BLaER1 (cell line): Measurements from ENCODE around the gene PRKG1.
"Not testable (repeated sequence)": the region's sequence is repeated elsewhere in the genome, so short reads cannot be mapped to it uniquely, and the experiment has no call there.

Experiments used
- H3K27ac ChIP-seq: shearing (Covaris generic); formaldehyde crosslinking; 2 replicates; pipeline ENCODE4 v1.8.1; 2022
- H3K27me3 ChIP-seq: shearing (Covaris generic); formaldehyde crosslinking; 2 replicates; pipeline ENCODE4 v1.8.1; 2022
- H3K36me3 ChIP-seq: shearing (Covaris generic); formaldehyde crosslinking; 2 replicates; pipeline ENCODE4 v1.8.1; 2022
- H3K4me1 ChIP-seq: shearing (Covaris generic); formaldehyde crosslinking; 2 replicates; pipeline ENCODE4 v1.8.1; 2022
- H3K4me2 ChIP-seq: shearing (Covaris generic); formaldehyde crosslinking; 2 replicates; pipeline ENCODE4 v1.8.1; 2022
- H3K4me3 ChIP-seq: shearing (Covaris generic); formaldehyde crosslinking; 2 replicates; pipeline ENCODE4 v1.8.1; 2022
- H3K9ac ChIP-seq: shearing (Covaris generic); formaldehyde crosslinking; 2 replicates; pipeline ENCODE4 v1.8.1; 2022
- H3K9me3 ChIP-seq: shearing (Covaris generic); formaldehyde crosslinking; 2 replicates; pipeline ENCODE4 v1.8.1; 2022
- H4K20me1 ChIP-seq: shearing (Covaris generic); formaldehyde crosslinking; 2 replicates; pipeline ENCODE4 v1.8.1; 2022
- Cebpa-rat ChIP-seq: shearing (Covaris generic); IDR thresholded peaks from 2 replicates; pipeline ENCODE4 v1.8.1; 2022

PRKG1 gene

DNA sequence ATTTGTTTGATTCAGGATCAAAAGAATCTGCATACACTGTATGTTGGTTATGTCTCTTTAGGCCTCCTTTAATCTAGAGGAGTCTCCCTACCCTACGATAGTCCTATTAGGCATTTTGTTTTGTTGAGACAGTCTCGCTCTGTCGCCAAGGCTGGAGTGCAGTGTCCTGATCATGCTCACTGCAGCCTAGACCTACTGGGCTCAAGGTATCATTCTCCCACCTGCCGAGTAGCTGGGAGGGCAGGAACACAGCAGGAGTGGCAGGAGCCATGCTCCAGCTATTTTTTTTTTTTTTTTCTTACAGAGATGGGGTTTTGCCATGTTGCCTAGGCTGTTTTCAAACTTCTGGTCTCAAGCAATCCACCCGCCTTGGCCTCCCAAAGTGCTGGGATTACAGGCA is 1116.8 kb downstream of the PRKG1 start:
- H3K36me3 ChIP-seq: no peaks in the 10 kb centered on the region
- no peak for TF ChIP-seq Cebpa-rat

DNA sequence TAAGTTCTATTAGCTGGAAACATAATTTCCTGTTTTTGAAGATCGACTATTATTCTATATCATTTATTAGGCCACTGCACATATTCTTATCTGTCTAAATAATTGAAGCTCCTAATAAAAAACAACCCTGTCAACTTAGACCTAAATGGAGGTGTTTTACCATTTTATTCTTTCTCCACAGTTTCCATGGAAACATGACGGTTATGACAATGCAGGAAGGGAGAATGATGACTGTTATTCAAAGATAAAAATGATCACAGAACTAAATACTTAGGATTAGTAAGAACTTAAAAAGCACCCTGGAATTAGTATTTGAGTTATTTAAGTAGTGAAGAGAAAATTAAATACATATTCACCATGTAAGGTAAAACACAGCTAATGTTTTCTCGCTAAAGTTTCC is 1119.9 kb downstream of the PRKG1 start:
- Histone ChIP-seq H3K36me3 (no peaks in the 10 kb centered on the region), H4K20me1 (no peaks in the 10 kb centered on the region), H3K27ac (no peak overlapping the region), H3K9me3 (no peaks in the 10 kb centered on the region), H3K9ac (no peak overlapping the region), H3K4me1 (no peaks in the 10 kb centered on the region), H3K4me3 (no peak overlapping the region), H3K4me2 (no peak overlapping the region), H3K27me3 (no peaks in the 10 kb centered on the region)
- no peak for TF ChIP-seq Cebpa-rat

More for the DNA sequence above, 1116.8 kb downstream of the PRKG1 start:
- no peak overlapping the region for H3K9ac ChIP-seq
- no peaks in the 10 kb centered on the region for H3K9me3 ChIP-seq
- no peak overlapping the region for H3K27ac ChIP-seq
- H4K20me1 ChIP-seq: no peaks in the 10 kb centered on the region
- no peaks in the 10 kb centered on the region for H3K4me1 ChIP-seq
- no peak overlapping the region for H3K4me3 ChIP-seq
- H3K27me3 ChIP-seq: no peaks in the 10 kb centered on the region
- H3K4me2 ChIP-seq: no peak overlapping the region

DNA sequence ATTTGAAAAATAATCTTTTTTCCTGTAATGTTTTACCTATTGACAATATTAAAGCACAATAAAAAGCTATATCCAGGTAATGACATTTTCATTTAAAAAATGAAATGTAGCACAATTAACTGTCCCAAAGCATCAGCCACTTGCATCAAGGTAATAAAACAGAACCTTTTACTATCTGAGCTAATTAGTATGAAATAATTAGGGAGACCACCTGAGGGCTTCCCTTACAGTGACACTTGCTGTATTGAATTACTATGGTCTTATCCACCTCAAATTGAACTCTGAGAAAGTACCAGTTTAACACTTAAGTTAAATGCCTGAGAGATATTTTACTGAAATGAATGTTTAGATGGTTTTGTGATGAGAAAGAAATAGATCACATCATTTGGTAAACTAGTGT is 1120.4 kb downstream of the PRKG1 start:
- no peak for TF ChIP-seq Cebpa-rat
- Histone ChIP-seq H3K4me2 (no peak overlapping the region), H3K9ac (no peak overlapping the region), H3K27me3 (no peaks in the 10 kb centered on the region), H3K36me3 (no peaks in the 10 kb centered on the region), H3K4me1 (no peaks in the 10 kb centered on the region), H3K27ac (no peak overlapping the region), H4K20me1 (no peaks in the 10 kb centered on the region), H3K9me3 (no peaks in the 10 kb centered on the region), H3K4me3 (no peak overlapping the region)

GRCh38 chr10:52197098-52197497 is 1122.8 kb downstream of the PRKG1 start:
- Histone ChIP-seq H3K9me3 (no peaks in the 10 kb centered on the region), H4K20me1 (no peaks in the 10 kb centered on the region), H3K36me3 (no peaks in the 10 kb centered on the region), H3K4me2 (no peak overlapping the region), H3K4me3 (no peak overlapping the region), H3K27ac (no peak overlapping the region), H3K27me3 (no peaks in the 10 kb centered on the region), H3K9ac (no peak overlapping the region), H3K4me1 (no peaks in the 10 kb centered on the region)
- TF ChIP-seq Cebpa-rat: no peak

- Histone ChIP-seq H3K9me3 (no peaks in the 10 kb centered on the region), H3K4me1 (no peaks in the 10 kb centered on the region), H4K20me1 (no peaks in the 10 kb centered on the region), H3K36me3 (no peaks in the 10 kb centered on the region), H3K4me2 (no peak overlapping the region), H3K27ac (no peak overlapping the region), H3K27me3 (no peaks in the 10 kb centered on the region), H3K4me3 (no peak overlapping the region), H3K9ac (no peak overlapping the region)
- TF ChIP-seq Cebpa-rat: no peak
Measured at GRCh38 chr10:52198540-52198939, 1124.3 kb downstream of the PRKG1 start.

DNA sequence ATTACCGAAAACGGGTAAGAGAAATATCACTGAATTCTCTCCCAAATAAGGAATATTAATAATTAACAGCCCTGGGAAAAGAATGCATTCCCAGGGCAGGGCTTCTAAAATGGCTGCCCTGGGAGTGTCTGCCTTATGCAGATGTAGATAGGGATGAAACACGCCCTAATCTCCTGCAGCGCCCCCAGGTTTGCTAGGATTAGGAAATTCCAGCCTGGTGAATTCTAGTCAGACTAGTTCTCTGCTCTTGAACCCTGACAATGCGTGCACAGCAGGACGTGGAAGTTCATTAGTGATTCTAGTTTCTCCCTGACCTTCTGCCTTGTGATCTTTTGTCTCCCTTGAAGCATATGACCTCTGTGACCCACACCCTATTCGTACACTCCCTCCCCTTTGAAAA is 1130.6 kb downstream of the PRKG1 start:
- not testable (repeated sequence) for H3K9ac ChIP-seq

GRCh38 chr10:52208365-52208764 is 1134.1 kb downstream of the PRKG1 start:
- no peak overlapping the region for H3K4me2 ChIP-seq
- no peak overlapping the region for H3K9ac ChIP-seq
- no peaks in the 10 kb centered on the region for H4K20me1 ChIP-seq
- H3K27me3 ChIP-seq: no peaks in the 10 kb centered on the region
- no peak for TF ChIP-seq Cebpa-rat
- no peak overlapping the region for H3K4me3 ChIP-seq
- H3K27ac ChIP-seq: no peak overlapping the region
- no peaks in the 10 kb centered on the region for H3K36me3 ChIP-seq
- 0 out of 2 replicates have a peak, but pooled peaks cover 3% of the 10 kb centered on the region for H3K9me3 ChIP-seq
- 0 out of 2 replicates have a peak, but pooled peaks cover 11% of the 10 kb centered on the region for H3K4me1 ChIP-seq

More for the DNA sequence above, 1130.6 kb downstream of the PRKG1 start:
- not testable (repeated sequence) for H3K27ac ChIP-seq, H3K27me3 ChIP-seq, H4K20me1 ChIP-seq, H3K4me2 ChIP-seq, H3K4me1 ChIP-seq, H3K36me3 ChIP-seq, H3K9me3 ChIP-seq, H3K4me3 ChIP-seq

DNA sequence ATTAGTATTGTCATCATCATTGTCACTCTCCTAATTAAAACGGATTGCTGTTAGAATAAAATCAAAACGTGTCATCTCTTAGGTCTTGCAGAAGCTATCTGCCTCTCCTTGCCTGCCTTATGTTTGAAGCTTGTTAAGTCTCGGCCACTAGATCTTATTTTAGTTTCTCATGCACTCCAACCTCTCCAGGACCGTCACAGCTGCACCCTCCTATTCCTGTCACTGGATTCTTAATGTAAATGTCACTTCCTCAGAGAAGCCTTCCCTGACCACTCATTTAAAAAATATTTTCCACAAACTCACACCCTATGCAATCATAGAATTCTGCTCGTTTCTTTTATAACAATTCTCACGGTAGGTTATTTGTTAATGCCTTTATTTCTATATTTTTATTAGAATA is 1135.9 kb downstream of the PRKG1 start:
- Histone ChIP-seq H3K27ac (no peak overlapping the region), H3K9ac (no peak overlapping the region), H3K4me2 (no peak overlapping the region), H3K36me3 (no peaks in the 10 kb centered on the region), H3K4me3 (no peak overlapping the region), H3K9me3 (0 out of 2 replicates have a peak, but pooled peaks cover 3% of the 10 kb centered on the region), H4K20me1 (no peaks in the 10 kb centered on the region), H3K27me3 (no peaks in the 10 kb centered on the region), H3K4me1 (peaks cover 28% of the 10 kb centered on the region)
- no peak for TF ChIP-seq Cebpa-rat

DNA sequence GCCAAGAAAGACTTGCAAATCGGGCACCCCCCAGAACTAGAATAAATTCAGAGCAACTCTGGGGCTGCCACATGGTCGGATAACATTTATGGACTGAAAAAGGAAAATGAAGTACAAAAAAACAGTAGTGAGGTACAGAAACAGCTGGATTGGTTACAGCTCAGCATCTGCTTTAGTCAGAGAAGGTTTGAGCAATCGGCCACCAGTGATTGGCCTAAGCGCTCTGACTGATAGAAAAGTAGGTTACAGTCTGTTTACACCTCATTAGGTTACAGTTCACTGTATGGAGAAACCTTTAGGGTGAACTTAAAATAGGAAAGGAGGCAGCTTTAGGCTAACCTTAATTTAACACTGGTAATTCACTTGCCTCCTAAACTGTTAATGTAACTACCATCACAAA is 1137.8 kb downstream of the PRKG1 start:
- Histone ChIP-seq H3K27me3 (no peaks in the 10 kb centered on the region), H3K9me3 (no peaks in the 10 kb centered on the region), H3K9ac (no peak overlapping the region), H3K4me3 (no peak overlapping the region), H3K36me3 (no peaks in the 10 kb centered on the region), H3K4me2 (no peak overlapping the region), H3K4me1 (peaks cover 40% of the 10 kb centered on the region), H4K20me1 (no peaks in the 10 kb centered on the region), H3K27ac (no peak overlapping the region)
- TF ChIP-seq Cebpa-rat: no peak

GRCh38 chr10:52212802-52213201 is 1138.5 kb downstream of the PRKG1 start:
- no peaks in the 10 kb centered on the region for H3K36me3 ChIP-seq
- H3K27me3 ChIP-seq: no peaks in the 10 kb centered on the region
- H3K9ac ChIP-seq: no peak overlapping the region
- no peak overlapping the region for H3K4me2 ChIP-seq
- no peak for TF ChIP-seq Cebpa-rat
- H3K4me1 ChIP-seq: peaks cover 47% of the 10 kb centered on the region
- no peak overlapping the region for H3K27ac ChIP-seq
- H3K4me3 ChIP-seq: no peak overlapping the region
- H4K20me1 ChIP-seq: no peaks in the 10 kb centered on the region
- no peaks in the 10 kb centered on the region for H3K9me3 ChIP-seq

GRCh38 chr10:52213321-52213752 is 1139.0 kb downstream of the PRKG1 start:
- H3K4me2 ChIP-seq: no peak overlapping the region

More at GRCh38 chr10:52213321-52213752, 1139.0 kb downstream of the PRKG1 start:
- Histone ChIP-seq H3K4me1 (peaks cover 52% of the 10 kb centered on the region), H3K9me3 (no peaks in the 10 kb centered on the region), H4K20me1 (no peaks in the 10 kb centered on the region), H3K27me3 (no peaks in the 10 kb centered on the region), H3K36me3 (no peaks in the 10 kb centered on the region), H3K9ac (no peak overlapping the region), H3K27ac (no peak overlapping the region), H3K4me3 (no peak overlapping the region)
- TF ChIP-seq Cebpa-rat: no peak
